GM10266 (cell line): ENCODE data around the gene ARFGAP2.

Experiments
- DNase-seq: peaks from one replicate; pipeline ENCODE4 v3.0.0; 2012; ENCODE audit errors: extremely low spot score
- CTCF ChIP-seq: IDR thresholded peaks from 2 replicates; pipeline ENCODE4 v1.5.1; 2012; ENCODE audit warnings: mild to moderate bottlenecking, low read depth; ENCODE audit not compliant: control insufficient read depth, insufficient read depth; ENCODE audit errors: missing control alignments

ARFGAP2 gene

DNA sequence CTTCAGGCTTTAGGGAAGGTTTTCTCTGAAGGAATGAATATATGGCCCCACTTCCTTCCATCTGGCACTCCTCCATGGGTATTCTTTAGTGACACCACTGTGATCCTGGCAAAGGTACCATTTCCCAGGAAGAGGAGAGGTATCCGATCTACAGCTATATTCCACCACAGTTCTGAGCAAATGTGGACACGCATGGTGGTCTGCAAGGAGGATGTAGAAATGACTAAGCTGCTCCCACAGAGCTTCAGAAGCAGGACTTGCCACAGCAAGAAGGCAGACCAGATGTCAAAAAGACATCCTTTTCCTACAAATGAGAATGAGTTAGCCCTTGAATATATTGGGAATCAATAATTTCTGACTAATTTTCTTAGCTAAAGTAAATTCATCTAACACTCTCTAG, 45.5 kb downstream of the ARFGAP2 start:
- DNase-seq = no peak

GRCh38 chr11:47130543-47130942, 46.1 kb downstream of the ARFGAP2 start:
- no peak for DNase-seq

More for the DNA sequence above, 45.5 kb downstream of the ARFGAP2 start:
- TF ChIP-seq CTCF = no peak

GRCh38 chr11:47127213-47127612, 49.5 kb downstream of the ARFGAP2 start:
- TF ChIP-seq CTCF = no peak
- no peak for DNase-seq

More at GRCh38 chr11:47130543-47130942, 46.1 kb downstream of the ARFGAP2 start:
- no peak for TF ChIP-seq CTCF

- TF ChIP-seq CTCF = no peak
- no peak for DNase-seq
Observed at GRCh38 chr11:47125083-47125482, 51.6 kb downstream of the ARFGAP2 start.

GRCh38 chr11:47124675-47125074, 52.0 kb downstream of the ARFGAP2 start:
- no peak for TF ChIP-seq CTCF

DNA sequence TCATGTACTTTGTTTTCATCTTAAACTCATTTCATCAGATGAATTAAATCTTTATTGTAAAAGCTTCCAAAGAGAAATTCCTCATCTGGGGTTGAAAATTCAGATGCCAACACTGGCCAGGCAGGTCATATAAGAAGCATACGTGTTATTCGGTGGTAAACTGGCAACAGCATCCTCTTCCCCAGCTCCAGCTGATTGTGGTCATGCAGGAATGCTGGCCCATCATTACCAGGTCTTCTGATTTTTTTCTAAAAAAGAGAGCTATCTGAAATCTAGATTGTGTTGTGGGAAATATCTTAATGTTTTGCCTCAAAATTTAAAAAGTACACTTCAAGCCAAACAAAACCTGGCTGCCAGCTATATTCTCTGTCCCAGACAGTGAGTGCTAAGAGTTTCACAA, 53.6 kb downstream of the ARFGAP2 start:
- DNase-seq = no peak
- no peak for TF ChIP-seq CTCF

More at GRCh38 chr11:47124675-47125074, 52.0 kb downstream of the ARFGAP2 start:
- DNase-seq = no peak

- no peak for TF ChIP-seq CTCF
Observed at GRCh38 chr11:47121731-47122130, 54.9 kb downstream of the ARFGAP2 start.

More at GRCh38 chr11:47121731-47122130, 54.9 kb downstream of the ARFGAP2 start:
- DNase-seq = no peak
